EH (cell line): ENCODE data around the gene MTIF2.
"Not testable (repeated sequence)": the region's sequence is repeated elsewhere in the genome, so short reads cannot be mapped to it uniquely, and the experiment has no call there.

Experiments
- DNase-seq: peaks from one replicate; pipeline ENCODE4 v3.0.0-alpha.2; 2015; ENCODE audit warnings: low read depth

The MTIF2 gene, protein sequence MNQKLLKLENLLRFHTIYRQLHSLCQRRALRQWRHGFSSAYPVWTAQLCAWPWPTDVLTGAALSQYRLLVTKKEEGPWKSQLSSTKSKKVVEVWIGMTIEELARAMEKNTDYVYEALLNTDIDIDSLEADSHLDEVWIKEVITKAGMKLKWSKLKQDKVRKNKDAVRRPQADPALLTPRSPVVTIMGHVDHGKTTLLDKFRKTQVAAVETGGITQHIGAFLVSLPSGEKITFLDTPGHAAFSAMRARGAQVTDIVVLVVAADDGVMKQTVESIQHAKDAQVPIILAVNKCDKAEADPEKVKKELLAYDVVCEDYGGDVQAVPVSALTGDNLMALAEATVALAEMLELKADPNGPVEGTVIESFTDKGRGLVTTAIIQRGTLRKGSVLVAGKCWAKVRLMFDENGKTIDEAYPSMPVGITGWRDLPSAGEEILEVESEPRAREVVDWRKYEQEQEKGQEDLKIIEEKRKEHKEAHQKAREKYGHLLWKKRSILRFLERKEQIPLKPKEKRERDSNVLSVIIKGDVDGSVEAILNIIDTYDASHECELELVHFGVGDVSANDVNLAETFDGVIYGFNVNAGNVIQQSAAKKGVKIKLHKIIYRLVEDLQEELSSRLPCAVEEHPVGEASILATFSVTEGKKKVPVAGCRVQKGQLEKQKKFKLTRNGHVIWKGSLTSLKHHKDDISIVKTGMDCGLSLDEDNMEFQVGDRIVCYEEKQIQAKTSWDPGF

DNA sequence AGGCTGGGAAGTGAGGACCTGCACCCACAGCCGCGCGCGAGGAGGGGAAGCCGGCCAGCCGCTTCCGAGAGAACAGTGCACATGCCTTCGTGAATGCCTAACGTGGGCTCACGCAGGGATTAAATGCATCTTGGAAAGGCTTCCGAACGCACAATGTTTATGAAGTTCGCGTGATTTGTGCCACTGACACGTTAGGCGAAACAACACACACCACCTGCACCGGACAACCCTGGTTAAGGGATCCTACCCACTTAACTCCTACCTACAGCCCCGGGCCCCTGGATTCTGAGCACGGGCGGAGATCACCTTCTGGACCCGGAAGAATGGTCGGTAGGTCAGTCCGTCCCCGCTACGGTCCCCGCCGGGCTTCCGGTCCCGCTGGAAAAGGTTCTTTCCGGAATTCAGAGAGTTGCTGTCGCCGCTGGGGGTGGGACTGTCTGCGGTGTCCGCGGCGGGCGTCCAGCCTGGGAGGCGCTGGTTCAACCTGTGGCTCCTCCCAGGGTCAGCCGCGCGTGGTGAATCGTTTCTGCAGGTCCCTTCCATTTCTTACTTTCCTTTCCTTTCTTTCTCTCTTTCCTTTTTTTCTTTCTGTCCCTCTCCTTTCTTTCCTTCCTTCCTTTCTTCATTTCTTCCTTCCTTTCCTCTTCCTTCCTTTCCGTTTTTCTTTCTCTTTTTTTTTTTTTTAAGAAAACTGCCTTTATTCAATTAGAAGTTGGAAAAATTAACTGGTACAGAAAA is at the start of gene MTIF2:
TSS of gene MTIF2 (minus strand) at position 325 of the 738 bp plus-strand sequence. CDS start 5,373 bp downstream, outside the sequence.
- DNase-seq, result peak; percentile 94

DNA sequence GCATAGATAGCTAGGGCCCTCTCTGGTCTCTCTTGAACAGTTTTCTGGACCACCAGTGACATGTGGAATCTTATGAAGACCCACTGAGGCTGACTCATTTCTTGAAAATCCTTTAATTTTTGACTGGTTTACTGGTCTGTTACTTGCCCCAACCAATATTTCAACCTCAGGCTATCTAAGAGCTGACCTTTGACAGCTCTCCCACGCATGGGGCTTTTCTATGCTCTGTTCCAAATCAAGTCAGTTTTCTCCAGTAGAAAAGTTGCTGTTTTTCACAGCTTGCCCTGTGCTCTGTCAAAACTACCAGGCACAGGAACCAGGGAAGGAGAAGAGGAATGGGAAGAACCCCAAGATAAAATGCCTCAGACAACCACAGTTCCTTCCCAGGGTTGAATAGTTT is 46.0 kb upstream of the MTIF2 start:
- no peak for DNase-seq

DNA sequence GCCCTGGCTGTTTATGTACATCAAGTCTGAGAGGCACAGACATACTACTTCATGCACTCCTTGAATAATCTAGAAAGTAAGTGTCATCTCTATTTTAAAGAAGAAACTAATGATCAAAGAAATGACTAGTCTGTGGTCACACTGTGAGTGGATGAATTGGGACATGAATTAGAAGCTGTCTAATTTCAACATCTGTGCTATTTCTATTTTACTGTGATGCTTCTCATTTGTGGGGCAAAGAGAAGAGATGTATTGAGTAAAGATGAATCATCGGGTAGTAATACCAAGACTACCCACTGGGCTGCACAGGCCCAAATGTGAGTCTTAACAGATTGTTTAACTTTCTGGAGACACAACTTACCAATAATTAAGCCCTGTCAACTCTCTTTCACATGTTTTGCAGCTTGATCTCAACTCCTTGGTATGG is 42.4 kb upstream of the MTIF2 start:
- DNase-seq, result peak; percentile 44

DNA sequence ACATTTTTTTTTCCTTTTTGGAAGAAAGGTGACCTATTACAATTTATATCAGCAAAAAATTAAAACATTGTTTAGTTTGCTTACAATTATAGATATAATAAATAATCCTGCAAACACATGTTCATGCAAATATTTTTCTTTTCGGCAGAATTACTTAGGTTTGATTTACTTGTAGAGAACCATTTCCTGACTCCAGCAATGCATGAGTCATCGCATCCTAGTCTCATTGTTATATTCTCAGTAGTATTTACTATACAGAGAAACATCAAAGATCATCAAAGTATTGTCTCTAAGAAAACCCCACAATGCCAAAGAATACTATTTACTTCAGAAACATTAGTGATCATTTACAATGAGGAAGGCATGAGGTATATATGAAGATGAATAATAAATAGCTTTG is 40.4 kb upstream of the MTIF2 start:
- DNase-seq, result peak; percentile 72

DNA sequence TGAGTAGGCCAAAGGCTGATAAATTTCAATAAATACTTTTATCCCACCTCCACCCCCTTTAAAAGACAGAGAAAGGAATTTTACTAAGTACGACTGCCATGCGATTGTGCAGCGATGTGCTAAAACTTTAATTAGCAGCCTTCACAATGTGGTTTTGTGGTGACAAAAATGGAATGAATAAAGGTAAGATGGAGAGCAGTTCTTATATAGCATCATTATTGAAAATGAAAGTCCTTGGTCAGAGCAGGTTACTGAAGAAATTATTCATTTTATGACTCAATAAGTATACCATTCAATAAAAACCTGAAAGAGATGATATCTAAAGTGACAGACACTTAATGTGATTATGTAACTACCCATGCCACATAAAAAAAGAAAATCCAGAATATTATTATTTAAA is 33.2 kb upstream of the MTIF2 start:
- DNase-seq, result no peak

DNA sequence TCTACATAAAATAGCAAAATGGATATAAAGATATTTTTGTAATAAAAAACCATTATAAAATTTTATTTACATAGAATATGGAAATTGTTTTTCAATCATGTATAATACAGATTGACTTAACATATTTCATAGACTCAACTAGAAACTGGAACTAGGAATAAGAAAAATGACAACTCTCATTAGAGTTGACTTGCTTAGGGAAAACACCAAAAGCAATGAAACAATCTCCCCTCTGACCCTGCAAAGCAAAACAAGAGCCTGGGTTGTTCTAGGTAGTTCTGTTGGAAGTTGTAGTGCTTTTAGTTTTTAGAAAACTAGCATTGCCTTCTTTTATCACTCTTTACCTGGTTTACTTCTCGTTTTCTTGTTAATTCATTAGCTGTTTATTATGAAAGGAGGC is 32.2 kb upstream of the MTIF2 start:
- DNase-seq, result no peak

DNA sequence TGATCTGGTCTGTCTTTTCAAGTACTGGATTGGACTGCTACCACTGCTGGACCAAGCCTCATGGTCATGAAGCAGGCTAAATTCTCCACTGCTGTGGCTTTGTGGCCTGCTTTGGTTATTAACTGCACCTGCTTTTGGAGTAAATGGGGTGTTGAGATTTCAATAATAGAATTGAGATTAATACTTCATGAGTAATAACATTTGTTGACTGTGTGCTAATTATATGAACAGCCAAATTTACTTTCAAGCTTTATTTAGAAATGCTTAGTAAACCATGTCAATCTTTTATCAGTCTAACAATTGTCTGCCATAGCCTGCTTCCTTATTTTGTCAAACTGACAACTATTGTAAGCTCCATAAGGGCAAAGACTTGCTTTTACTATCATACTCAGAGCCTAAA is 27.4 kb upstream of the MTIF2 start:
- no peak for DNase-seq

DNA sequence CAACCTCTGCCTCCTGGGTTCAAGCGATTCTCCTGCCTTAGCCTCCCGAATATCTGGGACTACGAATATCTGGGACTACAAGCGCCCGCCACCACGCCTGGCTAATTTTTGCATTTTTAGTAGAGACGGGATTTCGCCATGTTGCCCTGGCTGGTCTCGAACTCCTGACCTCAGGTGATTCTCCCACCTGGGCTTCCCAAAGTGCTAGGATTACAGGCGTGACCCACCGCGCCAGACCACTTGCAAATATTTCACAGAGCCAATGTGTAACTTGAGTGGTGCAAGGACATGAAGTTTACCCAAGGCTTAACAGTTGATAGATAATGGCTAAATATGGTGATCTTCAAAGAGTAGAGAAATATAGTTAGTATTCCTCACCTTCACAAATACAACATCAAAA is 14.1 kb upstream of the MTIF2 start:
- no peak for DNase-seq

DNA sequence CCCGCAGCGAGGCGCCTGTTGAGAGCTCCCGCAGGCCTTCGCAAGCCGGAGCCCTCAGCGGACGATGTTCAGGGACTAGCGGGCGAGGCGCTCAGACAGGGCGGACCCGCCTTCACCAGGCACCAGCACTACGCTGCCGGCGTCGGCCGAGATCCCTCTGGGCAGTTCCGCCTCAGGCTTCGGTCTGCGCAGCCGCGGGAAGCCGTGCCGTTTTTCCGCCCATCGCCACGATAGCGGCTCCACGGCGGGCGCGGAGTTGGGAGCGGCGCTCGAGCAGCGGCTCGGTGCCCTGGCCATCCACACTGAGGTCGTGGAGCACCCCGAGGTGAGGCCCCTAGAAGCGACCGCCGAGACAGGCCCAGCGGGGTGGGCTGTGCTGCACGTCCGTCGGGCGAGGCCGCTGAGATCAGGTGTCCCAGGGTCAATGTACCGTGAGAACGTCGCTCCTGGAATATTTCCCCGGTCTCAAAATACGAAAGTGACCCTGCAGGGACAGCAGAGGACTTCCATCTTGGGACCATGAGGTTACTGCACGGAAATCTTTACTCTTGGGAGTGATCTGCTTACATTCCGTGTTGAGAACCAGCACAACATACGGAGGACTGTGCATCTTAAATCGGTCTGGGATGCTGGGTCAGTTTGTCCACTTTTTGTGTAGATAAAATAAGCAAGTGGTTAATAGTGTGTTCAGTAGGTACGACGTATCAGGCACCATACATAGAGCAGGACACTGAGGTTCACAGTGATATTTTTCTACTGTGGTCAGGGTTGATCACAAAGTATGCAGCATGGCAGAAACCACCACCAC is 13.3 kb upstream of the MTIF2 start:
- peak; percentile 91 for DNase-seq

DNA sequence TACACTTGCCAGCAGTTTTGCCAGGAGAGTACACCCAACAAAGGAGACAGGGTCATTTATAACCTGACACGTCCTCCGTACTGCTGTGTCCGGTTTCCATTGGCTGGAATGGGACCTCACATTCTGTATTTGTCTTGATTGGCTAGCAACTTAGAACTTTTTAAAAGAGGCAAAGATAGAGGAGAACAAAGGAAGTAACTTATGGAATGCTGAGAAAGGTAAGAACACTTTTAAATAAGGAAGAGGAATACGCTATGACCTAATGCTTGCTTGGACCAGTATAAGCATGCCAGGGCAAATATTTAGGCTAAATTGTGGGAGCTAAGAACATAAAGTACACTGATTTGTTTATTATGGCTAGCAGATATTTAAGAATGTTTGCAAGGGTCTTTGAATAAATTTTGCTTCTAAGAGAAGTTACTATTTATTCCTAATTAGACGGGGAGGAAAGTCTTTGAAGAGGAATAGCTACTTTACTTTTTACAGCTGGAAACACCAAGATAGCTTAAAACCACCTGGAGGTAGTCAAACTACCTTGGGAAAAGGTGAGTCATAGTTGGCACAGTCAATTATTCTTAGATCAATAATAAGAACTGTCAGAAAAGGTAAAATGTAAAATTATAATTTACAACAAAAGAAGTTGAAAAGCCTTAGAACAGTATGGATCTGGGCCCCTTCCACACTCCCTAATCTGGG is 12.0 kb upstream of the MTIF2 start:
- not testable (repeated sequence) for DNase-seq

DNA sequence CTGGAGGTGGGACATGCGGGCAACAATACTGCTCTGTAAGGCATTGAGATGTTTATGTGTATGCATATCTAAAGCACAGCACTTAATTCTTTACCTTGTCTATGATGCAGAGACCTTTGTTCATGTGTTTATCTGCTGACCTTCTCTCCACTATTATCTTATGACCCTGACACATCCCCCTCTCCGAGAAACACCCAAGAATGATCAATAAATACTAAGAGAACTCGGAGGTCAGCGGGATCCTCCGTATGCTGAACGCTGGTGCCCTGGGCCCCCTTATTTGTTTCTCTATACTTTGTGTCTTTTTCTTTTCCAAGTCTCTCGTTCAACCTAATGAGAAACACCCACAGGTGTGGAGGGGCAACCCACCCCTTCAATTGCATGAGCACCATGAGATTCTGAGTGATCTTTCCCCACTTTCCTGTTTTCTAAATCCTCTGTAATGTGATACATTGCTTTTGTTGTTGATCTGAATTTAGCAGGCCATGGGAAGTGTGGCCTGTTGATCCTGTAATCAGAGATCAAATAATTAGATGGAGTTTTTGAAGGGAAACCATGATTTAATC is 10.9 kb upstream of the MTIF2 start:
- not testable (repeated sequence) for DNase-seq

DNA sequence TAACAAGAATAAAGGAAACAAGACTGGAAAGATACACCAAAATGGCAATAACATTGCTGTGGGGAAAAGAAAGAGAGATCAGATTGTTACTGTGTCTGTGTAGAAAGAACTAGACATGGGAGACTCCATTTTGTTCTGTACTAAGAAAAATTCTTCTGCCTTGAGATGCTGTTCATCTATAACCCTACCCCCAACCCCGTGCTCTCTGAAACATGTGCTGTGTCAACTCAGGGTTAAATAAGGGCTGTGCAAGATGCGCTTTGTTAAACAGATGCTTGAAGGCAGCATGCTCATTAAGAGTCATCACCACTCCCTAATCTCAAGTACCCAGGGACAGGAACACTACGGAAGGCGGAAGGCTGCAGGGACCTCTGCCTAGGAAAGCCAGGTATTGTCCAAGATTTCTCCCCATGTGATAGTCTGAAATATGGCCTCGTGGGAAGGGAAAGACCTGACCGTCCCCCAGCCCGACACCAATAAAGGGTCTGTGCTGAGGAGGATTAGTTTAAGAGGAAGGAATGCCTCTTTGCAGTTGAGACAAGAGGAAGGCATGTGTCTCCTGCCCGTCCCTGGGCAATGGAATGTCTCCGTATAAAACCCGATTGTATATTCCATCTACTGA is 10.3 kb upstream of the MTIF2 start:
- not testable (repeated sequence) for DNase-seq

DNA sequence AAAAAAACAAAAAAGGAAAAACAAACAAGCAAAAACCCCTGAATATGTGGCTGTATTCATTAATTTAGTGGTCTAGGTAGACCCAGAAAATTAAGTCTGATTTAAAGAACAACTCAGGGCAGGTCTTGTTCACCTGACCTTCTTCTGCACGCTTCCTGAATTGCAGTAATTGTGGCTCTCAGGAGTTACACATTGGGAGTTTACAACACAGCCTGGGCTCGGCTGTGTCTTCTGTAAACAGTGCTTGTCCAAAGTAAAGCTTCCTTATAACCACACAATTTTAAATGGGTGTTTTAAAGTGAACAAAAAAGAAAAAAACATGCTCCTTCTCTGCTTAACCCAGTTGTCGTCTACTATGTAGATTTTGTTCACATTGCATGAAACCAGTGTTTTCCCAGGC is 8.3 kb upstream of the MTIF2 start:
- no peak for DNase-seq

DNA sequence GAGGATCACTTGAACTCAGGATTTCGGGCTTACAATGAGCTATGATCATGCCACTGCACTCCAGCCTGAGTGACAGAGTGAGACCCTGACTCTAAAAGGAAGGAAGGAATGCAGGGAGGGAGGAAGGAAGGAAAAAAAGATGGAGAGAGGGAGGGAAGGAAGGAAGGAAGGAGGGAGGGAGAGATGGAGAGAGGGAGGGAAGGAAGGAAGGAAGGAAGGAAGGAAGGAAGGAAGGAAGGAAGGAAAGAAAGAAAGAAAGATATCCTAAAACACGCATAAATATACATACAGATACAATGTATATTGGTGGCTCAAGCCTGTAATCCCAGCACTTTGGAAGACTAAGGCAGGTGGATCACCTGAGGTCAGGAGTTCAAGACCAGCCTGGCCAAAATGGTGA is 5.3 kb upstream of the MTIF2 start:
- DNase-seq, result not testable (repeated sequence)

DNA sequence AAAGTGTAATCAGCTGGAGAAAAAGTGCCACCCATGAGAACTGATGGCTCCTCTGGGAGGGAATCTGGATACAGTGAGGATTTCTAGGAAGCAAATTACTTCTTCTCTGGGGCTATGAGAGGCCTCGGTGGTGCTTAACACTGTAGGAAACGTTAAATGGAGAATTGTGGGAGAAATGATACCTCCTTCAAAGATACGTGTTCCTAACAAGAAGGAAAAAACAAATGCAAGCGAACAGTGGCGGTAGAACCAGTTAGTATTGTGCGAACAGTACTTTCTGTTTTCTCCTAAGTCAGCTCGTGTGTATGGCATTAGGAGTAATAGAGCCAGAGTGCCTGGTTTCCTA is 587 bp upstream of the MTIF2 start:
- peak; percentile 16 for DNase-seq

DNA sequence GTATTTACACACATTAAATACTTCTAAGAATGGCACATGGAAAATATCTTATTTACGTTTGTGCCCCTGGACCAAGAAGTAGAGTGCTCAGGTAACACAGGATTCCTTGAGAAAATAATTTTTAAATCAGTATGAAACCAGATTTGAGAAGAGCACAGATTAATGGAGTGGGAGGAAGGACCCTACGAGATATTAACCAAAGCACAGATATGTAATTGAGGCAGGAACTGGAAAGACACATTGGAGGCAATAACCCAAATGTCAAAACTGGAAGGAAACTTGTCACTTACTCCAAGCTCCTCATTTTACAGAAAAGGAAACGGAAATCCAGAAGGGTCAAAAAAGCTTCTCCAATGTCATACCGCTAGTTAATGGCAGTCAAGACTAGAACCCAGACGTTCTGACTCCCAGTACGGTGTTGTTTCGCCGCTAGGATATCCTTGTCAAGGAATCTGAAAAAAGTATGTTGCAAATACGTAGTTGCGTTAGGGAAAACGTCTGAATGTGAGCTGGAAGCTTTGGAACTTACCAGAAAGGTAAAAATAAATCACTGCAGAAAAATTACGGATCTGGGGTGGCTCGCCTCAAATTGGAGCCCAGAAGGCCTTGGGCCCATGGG is 634 bp downstream of the MTIF2 start:
- peak; percentile 10 for DNase-seq

DNA sequence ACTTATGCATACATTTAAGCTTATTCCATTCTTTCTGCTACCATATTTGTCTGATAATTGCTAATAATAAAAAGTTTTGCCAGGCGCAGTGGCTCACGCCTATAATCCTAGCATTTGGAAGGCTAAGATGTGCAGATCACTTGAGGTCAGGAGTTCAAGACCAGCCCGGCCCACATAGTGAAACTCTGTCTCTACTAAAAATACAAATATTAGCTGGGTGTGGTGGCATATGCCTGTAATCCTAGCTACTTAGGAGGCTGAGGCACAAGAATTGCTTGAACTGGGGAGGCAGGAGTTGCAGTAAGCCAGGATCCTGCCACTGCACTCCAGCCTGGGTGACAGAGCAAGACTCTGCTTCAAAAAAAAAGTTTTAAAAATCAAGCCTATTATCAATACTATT is 9.4 kb downstream of the MTIF2 start:
- DNase-seq, result not testable (repeated sequence)

DNA sequence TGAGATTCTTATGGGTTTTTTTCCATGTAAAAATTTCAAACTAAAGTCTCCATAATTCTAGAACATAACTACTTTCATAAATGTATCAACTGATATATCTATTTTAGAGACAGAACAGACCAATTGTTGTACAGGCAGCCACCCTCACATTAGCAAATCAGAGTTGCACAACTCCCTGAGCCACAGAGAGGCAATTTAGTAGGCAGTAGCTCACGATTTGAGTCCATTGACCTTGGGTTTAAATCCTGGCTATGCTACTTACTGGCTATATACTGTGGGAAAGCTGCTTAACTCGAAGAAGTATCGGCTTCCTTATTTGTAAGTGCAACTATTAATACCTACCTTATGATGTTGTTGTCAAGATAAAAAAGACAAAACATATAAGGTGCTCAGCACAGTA is 16.2 kb downstream of the MTIF2 start:
- no peak for DNase-seq

DNA sequence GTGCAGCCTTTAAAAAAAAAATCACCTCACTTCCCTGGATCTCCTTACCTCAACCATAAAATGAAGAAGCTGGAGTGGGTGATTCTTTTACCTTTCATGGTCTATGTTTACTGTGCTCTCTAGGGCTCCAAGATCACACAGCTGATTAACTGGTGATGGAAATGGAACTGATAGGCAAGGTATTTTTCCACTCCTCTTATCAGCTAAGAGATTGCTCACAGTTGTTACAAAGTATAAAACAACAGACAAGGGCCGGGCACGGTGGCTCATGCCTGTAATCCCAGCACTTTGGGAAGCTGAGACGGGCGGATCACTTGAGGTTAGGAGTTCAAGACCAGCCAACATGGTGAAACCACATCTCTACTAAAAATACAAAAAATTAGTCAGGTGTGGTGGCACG is 22.0 kb downstream of the MTIF2 start:
- DNase-seq, result no peak

DNA sequence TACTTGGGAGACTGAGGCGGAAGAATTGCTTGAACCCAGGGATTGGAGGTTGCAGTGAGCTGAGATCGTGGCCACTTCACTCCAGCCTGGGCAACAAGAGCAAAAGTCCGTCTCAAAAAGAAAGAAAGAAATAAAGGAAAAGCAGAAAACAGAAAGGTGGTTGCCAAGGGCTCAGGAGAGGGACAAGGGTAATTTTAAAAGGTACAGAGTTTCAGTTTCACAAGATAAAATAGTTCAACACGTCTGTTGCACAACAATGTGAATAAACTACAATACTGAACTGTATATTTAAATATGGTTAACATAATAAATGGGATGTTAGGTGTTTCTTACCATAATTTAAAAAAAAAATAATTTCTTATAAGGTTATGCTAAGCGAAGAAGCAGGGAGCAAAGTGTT is 23.6 kb downstream of the MTIF2 start:
- no peak for DNase-seq
